Mesenchymal stem cell (in vitro differentiated cells and primary cell): ENCODE data around the gene JRKL.

Experiments used
- DNase-seq: peaks from one replicate; pipeline ENCODE4 v3.0.0-alpha.2; 2013
- H2AFZ ChIP-seq: one replicate; pipeline ENCODE4 v1.6.1; 2013; ENCODE audit warnings: low read depth, mild to moderate bottlenecking, control low read depth, inconsistent platforms, low read length, moderate library complexity
- H2AK5ac ChIP-seq: 2 replicates; pipeline ENCODE4 v1.6.1; 2013; ENCODE audit warnings: low read length, moderate library complexity, mild to moderate bottlenecking, inconsistent platforms; ENCODE audit not compliant: severe bottlenecking
- H2BK120ac ChIP-seq: one replicate; pipeline ENCODE4 v1.6.1; 2013; ENCODE audit warnings: low read depth, mild to moderate bottlenecking, inconsistent platforms, low read length, moderate library complexity
- H2BK12ac ChIP-seq, 2 experiments: one replicate each; pipeline ENCODE4 v1.6.1; 2013; ENCODE audit warnings: inconsistent platforms in 2 of 2, low read length in 2 of 2, mild to moderate bottlenecking in 2 of 2, moderate library complexity in 2 of 2, control low read depth in 1 of 2
- H2BK15ac ChIP-seq: one replicate; pipeline ENCODE4 v1.6.1; 2013; ENCODE audit warnings: mild to moderate bottlenecking, low read depth, inconsistent platforms; ENCODE audit not compliant: poor library complexity, severe bottlenecking
- H2BK5ac ChIP-seq: 2 replicates; pipeline ENCODE4 v1.6.1; 2013; ENCODE audit warnings: low read depth, mild to moderate bottlenecking, low read length, control low read depth, inconsistent platforms; ENCODE audit not compliant: poor library complexity, severe bottlenecking
- H3K14ac ChIP-seq, 2 experiments: one replicate each; pipeline ENCODE4 v1.6.1; 2013; ENCODE audit warnings: inconsistent platforms in 2 of 2, low read length in 2 of 2, control low read depth in 1 of 2, mild to moderate bottlenecking in 1 of 2, moderate library complexity in 1 of 2
- H3K18ac ChIP-seq, 2 experiments: one replicate each; pipeline ENCODE4 v1.6.1; 2013; ENCODE audit warnings: inconsistent platforms in 2 of 2, low read length in 2 of 2, control low read depth in 1 of 2, low read depth in 1 of 2, mild to moderate bottlenecking in 1 of 2
- H3K23ac ChIP-seq, 2 experiments: one replicate each; pipeline ENCODE4 v1.6.1; 2013; ENCODE audit warnings: inconsistent platforms in 2 of 2, low read length in 2 of 2, mild to moderate bottlenecking in 2 of 2, moderate library complexity in 2 of 2, control low read depth in 1 of 2
- H3K27ac ChIP-seq: 2 replicates; pipeline ENCODE4 v1.5.1; 2013; ENCODE audit warnings: mild to moderate bottlenecking, moderate library complexity, low read length, control low read depth, inconsistent platforms; ENCODE audit not compliant: poor library complexity, severe bottlenecking
- H3K27me3 ChIP-seq, 2 experiments: 2 replicates each; pipeline versions ENCODE4 v1.6.1 to v1.7.0; 2013; ENCODE audit warnings: low read length in 2 of 2, mild to moderate bottlenecking in 2 of 2, moderate library complexity in 2 of 2, control low read depth in 1 of 2, inconsistent platforms in 1 of 2; ENCODE audit not compliant: control insufficient read depth in 1 of 2, insufficient read depth in 1 of 2
- H3K36me3 ChIP-seq, 2 experiments: 2 replicates each; pipeline versions ENCODE4 v1.6.1 to v1.7.0; 2013; ENCODE audit warnings: low read length in 2 of 2, control low read depth in 1 of 2, inconsistent platforms in 1 of 2, low read depth in 1 of 2, mild to moderate bottlenecking in 1 of 2; ENCODE audit not compliant: insufficient read depth in 2 of 2, control insufficient read depth in 1 of 2
- H3K4ac ChIP-seq, 2 experiments: one replicate each; pipeline ENCODE4 v1.6.1; 2013; ENCODE audit warnings: inconsistent platforms in 2 of 2, low read length in 2 of 2, mild to moderate bottlenecking in 2 of 2, moderate library complexity in 2 of 2, control low read depth in 1 of 2, low read depth in 1 of 2
- H3K4me1 ChIP-seq: 2 replicates; pipeline ENCODE4 v1.6.1; 2013; ENCODE audit warnings: low read depth, low read length, control low read depth; ENCODE audit not compliant: control insufficient read depth, insufficient read depth
- H3K4me2 ChIP-seq: 2 replicates; pipeline ENCODE4 v1.6.1; 2013; ENCODE audit warnings: low read length, mild to moderate bottlenecking, inconsistent platforms; ENCODE audit not compliant: poor library complexity, severe bottlenecking
- H3K4me3 ChIP-seq, 2 experiments: 2 replicates each; pipeline versions ENCODE4 v1.5.1 to v1.7.0; 2013; ENCODE audit warnings: low read length in 2 of 2, mild to moderate bottlenecking in 2 of 2, control low read depth in 1 of 2, low read depth in 1 of 2; ENCODE audit not compliant: insufficient read depth in 1 of 2
- H3K79me1 ChIP-seq: replicated peaks from 2 replicates; pipeline ENCODE4 v1.6.1; 2013; ENCODE audit warnings: mild to moderate bottlenecking, control low read depth, low read length, inconsistent platforms; ENCODE audit not compliant: poor library complexity, severe bottlenecking
- H3K9ac ChIP-seq: 2 replicates; pipeline ENCODE4 v1.7.0; 2013; ENCODE audit warnings: mild to moderate bottlenecking, low read length, moderate library complexity
- H3K9me3 ChIP-seq: 2 replicates; pipeline ENCODE4 v1.7.0; 2013; ENCODE audit warnings: mild to moderate bottlenecking, low read length; ENCODE audit not compliant: control insufficient read depth
- H4K8ac ChIP-seq: one replicate; pipeline ENCODE4 v1.6.1; 2013; ENCODE audit warnings: inconsistent platforms, mild to moderate bottlenecking, low read length, moderate library complexity
- H4K91ac ChIP-seq: one replicate; pipeline ENCODE4 v1.6.1; 2013; ENCODE audit warnings: mild to moderate bottlenecking, low read length, inconsistent platforms
- WGBS: methylation state at CpG from one replicate; pipeline ENCODE4 v1.1.7; 2013; ENCODE audit warnings: mixed read lengths; 5-methylcytosine and 5-hydroxymethylcytosine counted together

The JRKL gene

GRCh38 chr11:96358321-96358720, 31.5 kb upstream of the JRKL start:
- Histone ChIP-seq H3K9ac (no peak overlapping the region), H3K14ac (no peak overlapping the region)

GRCh38 chr11:96361778-96362177, 28.0 kb upstream of the JRKL start:
- H2BK120ac ChIP-seq = no peak overlapping the region
- no peak overlapping the region for H3K4me3 ChIP-seq
- H3K23ac ChIP-seq = no peak overlapping the region
- no peaks in the 10 kb centered on the region for H3K4me1 ChIP-seq
- no peak overlapping the region for H3K27ac ChIP-seq
- no peak overlapping the region for H4K91ac ChIP-seq
- H3K9ac ChIP-seq = no peak overlapping the region
- H2AK5ac ChIP-seq = no peak overlapping the region
- WGBS = 86% methylated on average over 2 of the region's 2 CpGs
- H3K36me3 ChIP-seq = peaks cover 8 to 64% of the 10 kb centered on the region in 2 experiments
- no peak overlapping the region for H4K8ac ChIP-seq
- no peak for DNase-seq
- H3K9me3 ChIP-seq = no peaks in the 10 kb centered on the region
- no peak overlapping the region for H3K4me2 ChIP-seq
- no peak overlapping the region for H2BK12ac ChIP-seq
- H2BK5ac ChIP-seq = no peak overlapping the region
- H2BK15ac ChIP-seq = no peak overlapping the region
- no peak overlapping the region for H2AFZ ChIP-seq
- no peaks in the 10 kb centered on the region for H3K27me3 ChIP-seq
- H3K14ac ChIP-seq = no peak overlapping the region
- H3K18ac ChIP-seq = no peak overlapping the region
- H3K79me1 ChIP-seq = peaks cover 3% of the 10 kb centered on the region
- no peak overlapping the region for H3K4ac ChIP-seq

More at GRCh38 chr11:96358321-96358720, 31.5 kb upstream of the JRKL start:
- H2BK5ac ChIP-seq = no peak overlapping the region
- H2BK15ac ChIP-seq = no peak overlapping the region
- no peak overlapping the region for H2BK120ac ChIP-seq
- no peak overlapping the region for H3K27ac ChIP-seq
- WGBS = 100% methylated on average over 2 of the region's 3 CpGs
- no peaks in the 10 kb centered on the region for H3K4me1 ChIP-seq
- no peak overlapping the region for H2AFZ ChIP-seq
- H3K4ac ChIP-seq = no peak overlapping the region
- H3K4me2 ChIP-seq = no peak overlapping the region
- no peaks in the 10 kb centered on the region for H3K9me3 ChIP-seq
- no peak overlapping the region for H3K4me3 ChIP-seq
- H3K79me1 ChIP-seq = no peaks in the 10 kb centered on the region
- H4K91ac ChIP-seq = no peak overlapping the region
- peaks cover 5 to 64% of the 10 kb centered on the region in 2 experiments for H3K36me3 ChIP-seq
- no peak for DNase-seq
- no peaks in the 10 kb centered on the region for H3K27me3 ChIP-seq
- H2BK12ac ChIP-seq = no peak overlapping the region
- H3K23ac ChIP-seq = no peak overlapping the region
- H4K8ac ChIP-seq = no peak overlapping the region
- no peak overlapping the region for H2AK5ac ChIP-seq
- H3K18ac ChIP-seq = no peak overlapping the region

- no peak overlapping the region for H3K27ac ChIP-seq
- no peak overlapping the region for H3K18ac ChIP-seq
- H3K4ac ChIP-seq = no peak overlapping the region
- H3K23ac ChIP-seq = no peak overlapping the region
- no peak overlapping the region for H2BK120ac ChIP-seq
- H3K79me1 ChIP-seq = peaks cover 3% of the 10 kb centered on the region
- no peak overlapping the region for H3K4me2 ChIP-seq
- no peak overlapping the region for H4K8ac ChIP-seq
- WGBS = 83% methylated on average over 1 of the region's 1 CpG
- no peak for DNase-seq
- H2BK12ac ChIP-seq = no peak overlapping the region
- H4K91ac ChIP-seq = no peak overlapping the region
- no peak overlapping the region for H2BK15ac ChIP-seq
- H2AFZ ChIP-seq = no peak overlapping the region
- H3K4me1 ChIP-seq = no peaks in the 10 kb centered on the region
- peaks cover 19% of the 10 kb centered on the region for H3K9me3 ChIP-seq
- no peaks in the 10 kb centered on the region for H3K27me3 ChIP-seq
- H2AK5ac ChIP-seq = no peak overlapping the region
- no peak overlapping the region for H3K14ac ChIP-seq
- no peak overlapping the region for H3K4me3 ChIP-seq
- H3K9ac ChIP-seq = no peak overlapping the region
- peaks cover 3 to 73% of the 10 kb centered on the region in 2 experiments for H3K36me3 ChIP-seq
- H2BK5ac ChIP-seq = no peak overlapping the region
These were observed 24.3 kb upstream of the JRKL start for GRCh38 chr11:96365493-96365892.

- Histone ChIP-seq H3K23ac (no peak overlapping the region), H3K14ac (no peak overlapping the region), H3K4me1 (no peaks in the 10 kb centered on the region), H4K8ac (no peak overlapping the region), H2BK12ac (no peak overlapping the region), H3K36me3 (peaks cover 3 to 74% of the 10 kb centered on the region in 2 experiments), H3K79me1 (peaks cover 3% of the 10 kb centered on the region), H2BK120ac (no peak overlapping the region), H4K91ac (no peak overlapping the region), H3K27ac (no peak overlapping the region), H2AFZ (no peak overlapping the region), H3K4ac (no peak overlapping the region), H2BK15ac (no peak overlapping the region), H3K27me3 (no peaks in the 10 kb centered on the region), H3K18ac (no peak overlapping the region), H2AK5ac (no peak overlapping the region), H3K9ac (no peak overlapping the region), H3K4me2 (no peak overlapping the region), H3K4me3 (no peak overlapping the region), H2BK5ac (no peak overlapping the region), H3K9me3 (peaks cover 19% of the 10 kb centered on the region)
- 100% methylated on average over 1 of the region's 1 CpG for WGBS
- no peak for DNase-seq
These were observed 23.8 kb upstream of the JRKL start for GRCh38 chr11:96366024-96366423.
